Measurements from ENCODE around the gene C2orf80. TPM values are rescaled to one million over a fixed set of nuclear protein-coding genes. Genes with fewer than 3 reads are reported as not detected.
A peak's percentile ranks its signal among the peaks of the same experiment; 100 is the strongest.
"Not testable (repeated sequence)": the region's sequence is repeated elsewhere in the genome, so short reads cannot be mapped to it uniquely, and the experiment has no call there.

Gene C2orf80
- total RNA-seq, 1 donor from 2014 or later, result not detected

GRCh38 chr2:208142925-208143799 lies 46.7 kb downstream of the C2orf80 start:
- Mint-ChIP-seq H3K9me3 (ENCODE audit: unreplicated experiment) (peaks cover under 1% of the 10 kb centered on the region), H3K4me3 (ENCODE audit: unreplicated experiment) (no peak overlapping the region), H3K27ac (ENCODE audit: unreplicated experiment) (no peak overlapping the region)

GRCh38 chr2:208142240-208142924 lies 47.4 kb downstream of the C2orf80 start:
- Mint-ChIP-seq H3K36me3 (ENCODE audit: unreplicated experiment) (no peaks in the 10 kb centered on the region), H3K4me3 (ENCODE audit: unreplicated experiment) (no peak overlapping the region), H3K9me3 (ENCODE audit: unreplicated experiment) (peaks cover 6% of the 10 kb centered on the region), H3K4me1 (ENCODE audit: unreplicated experiment) (no peaks in the 10 kb centered on the region), H3K27me3 (ENCODE audit: unreplicated experiment) (no peaks in the 10 kb centered on the region), H3K27ac (ENCODE audit: unreplicated experiment) (no peak overlapping the region)
- DNase-seq (ENCODE audit: extremely low spot score, unreplicated experiment), result peak; percentile 60
- no peak for TF ChIP-seq CTCF (IDR thresholded peaks at IDR 0.05)

More at GRCh38 chr2:208142925-208143799, 46.7 kb downstream of the C2orf80 start:
- TF ChIP-seq CTCF (IDR thresholded peaks at IDR 0.05), result no peak
- no peaks in the 10 kb centered on the region for H3K36me3 Mint-ChIP-seq (ENCODE audit: unreplicated experiment)
- H3K27me3 Mint-ChIP-seq (ENCODE audit: unreplicated experiment), result no peaks in the 10 kb centered on the region
- no peaks in the 10 kb centered on the region for H3K4me1 Mint-ChIP-seq (ENCODE audit: unreplicated experiment)
- DNase-seq (ENCODE audit: extremely low spot score, unreplicated experiment), result peak; percentile 46

GRCh38 chr2:208139447-208139846 lies 50.4 kb downstream of the C2orf80 start:
- no peaks in the 10 kb centered on the region for H3K36me3 Mint-ChIP-seq (ENCODE audit: unreplicated experiment)
- no peak overlapping the region for H3K4me3 Mint-ChIP-seq (ENCODE audit: unreplicated experiment)
- peak; percentile 57 for DNase-seq (ENCODE audit: extremely low spot score, unreplicated experiment)
- no peak overlapping the region for H3K27ac Mint-ChIP-seq (ENCODE audit: unreplicated experiment)
- no peaks in the 10 kb centered on the region for H3K4me1 Mint-ChIP-seq (ENCODE audit: unreplicated experiment)
- TF ChIP-seq CTCF (IDR thresholded peaks at IDR 0.05), result no peak
- peaks cover 6% of the 10 kb centered on the region for H3K9me3 Mint-ChIP-seq (ENCODE audit: unreplicated experiment)
- H3K27me3 Mint-ChIP-seq (ENCODE audit: unreplicated experiment), result no peaks in the 10 kb centered on the region

- H3K9me3 Mint-ChIP-seq (ENCODE audit: unreplicated experiment); H3K4me3 Mint-ChIP-seq (ENCODE audit: unreplicated experiment); H3K27ac Mint-ChIP-seq (ENCODE audit: unreplicated experiment); H3K4me1 Mint-ChIP-seq (ENCODE audit: unreplicated experiment); H3K36me3 Mint-ChIP-seq (ENCODE audit: unreplicated experiment); H3K27me3 Mint-ChIP-seq (ENCODE audit: unreplicated experiment): not testable (repeated sequence)
- DNase-seq (ENCODE audit: extremely low spot score, unreplicated experiment), result peak; percentile 40
Measured at GRCh38 chr2:208138334-208138733, 51.5 kb downstream of the C2orf80 start.

- Mint-ChIP-seq H3K4me1 (ENCODE audit: unreplicated experiment) (no peaks in the 10 kb centered on the region), H3K36me3 (ENCODE audit: unreplicated experiment) (no peaks in the 10 kb centered on the region), H3K4me3 (ENCODE audit: unreplicated experiment) (no peak overlapping the region), H3K9me3 (ENCODE audit: unreplicated experiment) (peaks cover 6% of the 10 kb centered on the region), H3K27me3 (ENCODE audit: unreplicated experiment) (no peaks in the 10 kb centered on the region), H3K27ac (ENCODE audit: unreplicated experiment) (no peak overlapping the region)
- DNase-seq (ENCODE audit: extremely low spot score, unreplicated experiment), result no peak
- TF ChIP-seq CTCF (IDR thresholded peaks at IDR 0.05), result no peak
Measured at GRCh38 chr2:208136716-208137094, 53.1 kb downstream of the C2orf80 start.

Measured in osteocyte (in vitro differentiated cells).